Keratinocyte (primary cell): ENCODE measurements around the gene S100A13. TPM values are rescaled to one million over a fixed set of nuclear protein-coding genes. Genes with fewer than 3 reads are reported as not detected.

Source experiments
- DNase-seq: peaks from one replicate; pipeline ENCODE4 v3.0.0-alpha.2; 2011; ENCODE audit warnings: low read depth, missing footprints, low spot score
- FAIRE-seq: peaks from 2 replicates; lab custom pipeline; 2011; peaks lifted over from hg19 to GRCh38; lab: Jason Lieb, UNC
- H2AFZ ChIP-seq: 2 replicates; pipeline ENCODE4 v1.6.0; 2012; ENCODE audit warnings: low read length, control low read depth, inconsistent platforms; ENCODE audit not compliant: control insufficient read depth
- H3K27ac ChIP-seq: 2 replicates; pipeline ENCODE4 v1.5.1; 2011; ENCODE audit warnings: low read length; ENCODE audit not compliant: control insufficient read depth, insufficient read depth
- H3K27me3 ChIP-seq: 3 replicates; pipeline ENCODE4 v1.6.0; 2011; ENCODE audit warnings: low read length; ENCODE audit not compliant: control insufficient read depth, insufficient read depth; ENCODE audit errors: extremely low read depth
- H3K36me3 ChIP-seq, 2 experiments: 2 replicates in 1 of 2; 3 replicates in 1 of 2; pipeline ENCODE4 v1.5.1; 2011; ENCODE audit warnings: low read length in 2 of 2, mild to moderate bottlenecking in 1 of 2; ENCODE audit not compliant: control insufficient read depth in 2 of 2, insufficient read depth in 2 of 2; ENCODE audit errors: extremely low read depth in 1 of 2
- H3K4me1 ChIP-seq: 3 replicates; pipeline ENCODE4 v1.5.1; 2011; ENCODE audit warnings: low read length; ENCODE audit not compliant: control insufficient read depth, insufficient read depth; ENCODE audit errors: extremely low read depth
- H3K4me2 ChIP-seq: 3 replicates; pipeline ENCODE4 v1.6.0; 2011; ENCODE audit warnings: low read depth, low read length; ENCODE audit not compliant: control insufficient read depth, insufficient read depth; ENCODE audit errors: extremely low read depth
- H3K4me3 ChIP-seq, 3 experiments: fragments of 200-600 bp in 1 of 3; sonication (generic) in 1 of 3; 2 replicates in 2 of 3; 3 replicates in 1 of 3; pipeline ENCODE4 v1.5.1; 2011 to 2016; ENCODE audit warnings: low read length in 3 of 3, mild to moderate bottlenecking in 3 of 3, control low read depth in 2 of 3, inconsistent platforms in 1 of 3, low read depth in 1 of 3, mixed read lengths in 1 of 3, mixed run types in 1 of 3, moderate library complexity in 1 of 3; ENCODE audit not compliant: control insufficient read depth in 2 of 3, insufficient read depth in 2 of 3; ENCODE audit errors: extremely low read depth in 1 of 3
- H3K79me2 ChIP-seq: 2 replicates; pipeline ENCODE4 v1.6.0; 2012; ENCODE audit warnings: low read length; ENCODE audit not compliant: control insufficient read depth, insufficient read depth
- H3K9ac ChIP-seq: 3 replicates; pipeline ENCODE4 v1.6.0; 2011; ENCODE audit warnings: low read length; ENCODE audit not compliant: control insufficient read depth, insufficient read depth; ENCODE audit errors: extremely low read depth
- H3K9me1 ChIP-seq: 3 replicates; pipeline ENCODE4 v1.6.0; 2011; ENCODE audit warnings: low read length; ENCODE audit not compliant: control insufficient read depth, insufficient read depth; ENCODE audit errors: extremely low read depth
- H3K9me3 ChIP-seq: 2 replicates; pipeline ENCODE4 v1.5.1; 2012; ENCODE audit warnings: low read depth, low read length; ENCODE audit not compliant: control insufficient read depth
- H4K20me1 ChIP-seq: 3 replicates; pipeline ENCODE4 v1.6.0; 2011; ENCODE audit warnings: low read length; ENCODE audit not compliant: control insufficient read depth, insufficient read depth; ENCODE audit errors: extremely low read depth
- EZH2 ChIP-seq: IDR thresholded peaks from one replicate; pipeline ENCODE4 v1.6.1; 2012; ENCODE audit warnings: inconsistent platforms, mild to moderate bottlenecking, low read length, moderate library complexity
- dilution Hi-C: fragments of 300-500 bp; cut with MboI; formaldehyde crosslinking; loops from one replicate; pipeline ENCODE4 v1.7.0; 2020; ENCODE audit warnings: low sequenced_read_pairs; ENCODE audit not compliant: extremely low pct_ligation_motif_present
- polyA plus RNA-seq, 5 experiments: library from polyadenylated mRNA; depleted of rRNA in 3 of 5; stranded (reverse) in 3 of 5; stranded (forward) in 1 of 5; unstranded in 1 of 5; fragments of >200 nt; gene quantifications; 1 replicate in 1 of 5; 2 replicates in 3 of 5; 3 replicates in 1 of 5; pipeline versions ENCODE4 v1.2.1 to v1.2.3, GENCODE V29; 2011 to 2012; ENCODE audit warnings: missing spikeins in 2 of 5, low read depth in 1 of 5, low replicate concordance in 1 of 5
- TF ChIP-seq, protein P1 (sequence below), 3 experiments: IDR thresholded peaks in 1 of 3; conservative IDR thresholded peaks in 1 of 3; optimal IDR thresholded peaks in 1 of 3; 2 replicates in 2 of 3; 3 replicates in 1 of 3; pipeline versions ENCODE3 to v1.5.1; 2011; ENCODE audit warnings: low read length in 3 of 3, mild to moderate bottlenecking in 3 of 3, moderate library complexity in 2 of 3, control low read depth in 1 of 3, inconsistent platforms in 1 of 3; ENCODE audit not compliant: insufficient read depth in 2 of 3; ENCODE audit errors: extremely low read depth in 1 of 3

The S100A13 gene
- polyA plus RNA-seq, 1 donor (not counting 4 experiments of a cell fraction or from before 2014, with no cell fraction given), result 215 TPM

DNA sequence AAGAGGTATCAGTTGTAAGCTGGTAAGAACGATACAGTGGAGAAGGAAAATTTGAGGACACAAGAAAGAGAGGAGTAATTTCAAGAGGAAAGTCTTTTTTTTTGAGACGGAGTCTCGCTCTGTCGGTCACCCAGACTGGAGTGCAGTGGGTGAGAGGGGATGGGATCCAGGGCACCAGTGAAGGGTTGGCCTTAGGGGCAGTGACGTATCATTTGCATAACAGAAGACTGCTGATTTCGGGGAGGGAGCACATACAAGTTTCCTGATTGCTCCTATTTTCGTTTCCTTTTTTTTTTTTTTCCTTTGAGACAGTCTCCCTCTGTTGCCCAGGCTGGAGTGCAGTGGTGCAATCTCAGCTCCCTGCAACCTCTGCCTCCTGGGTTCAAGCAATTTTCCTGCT is 4.2 kb downstream of the S100A13 start:
- dilution Hi-C loops, result no loop called here
- no peaks in the 10 kb centered on the region for H3K27me3 ChIP-seq
- no peak overlapping the region for H3K4me3 ChIP-seq
- H3K9ac ChIP-seq, result no peak overlapping the region
- H3K9me3 ChIP-seq, result no peaks in the 10 kb centered on the region
- FAIRE-seq (no peak), DNase-seq (no peak)
- H3K27ac ChIP-seq, result no peak overlapping the region
- no peak overlapping the region for H2AFZ ChIP-seq
- no peak overlapping the region for H3K4me2 ChIP-seq
- TF ChIP-seq EZH2, result no peak
- TF ChIP-seq, protein P1, sequence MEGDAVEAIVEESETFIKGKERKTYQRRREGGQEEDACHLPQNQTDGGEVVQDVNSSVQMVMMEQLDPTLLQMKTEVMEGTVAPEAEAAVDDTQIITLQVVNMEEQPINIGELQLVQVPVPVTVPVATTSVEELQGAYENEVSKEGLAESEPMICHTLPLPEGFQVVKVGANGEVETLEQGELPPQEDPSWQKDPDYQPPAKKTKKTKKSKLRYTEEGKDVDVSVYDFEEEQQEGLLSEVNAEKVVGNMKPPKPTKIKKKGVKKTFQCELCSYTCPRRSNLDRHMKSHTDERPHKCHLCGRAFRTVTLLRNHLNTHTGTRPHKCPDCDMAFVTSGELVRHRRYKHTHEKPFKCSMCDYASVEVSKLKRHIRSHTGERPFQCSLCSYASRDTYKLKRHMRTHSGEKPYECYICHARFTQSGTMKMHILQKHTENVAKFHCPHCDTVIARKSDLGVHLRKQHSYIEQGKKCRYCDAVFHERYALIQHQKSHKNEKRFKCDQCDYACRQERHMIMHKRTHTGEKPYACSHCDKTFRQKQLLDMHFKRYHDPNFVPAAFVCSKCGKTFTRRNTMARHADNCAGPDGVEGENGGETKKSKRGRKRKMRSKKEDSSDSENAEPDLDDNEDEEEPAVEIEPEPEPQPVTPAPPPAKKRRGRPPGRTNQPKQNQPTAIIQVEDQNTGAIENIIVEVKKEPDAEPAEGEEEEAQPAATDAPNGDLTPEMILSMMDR (optimal IDR thresholded peaks at IDR 0.05 in 1 of 3, IDR thresholded peaks at IDR 0.05 in 1 of 3, conservative IDR thresholded peaks at IDR 0.05 in 1 of 3; ENCODE audit: extremely low read depth in 1 of 3, insufficient read depth in 2 of 3, low read length in 3 of 3), result no peak
- H4K20me1 ChIP-seq, result no peaks in the 10 kb centered on the region
- H3K36me3 ChIP-seq, result peaks cover 13 to 28% of the 10 kb centered on the region in 2 experiments
- H3K79me2 ChIP-seq, result peaks cover 17% of the 10 kb centered on the region
- peaks cover 6% of the 10 kb centered on the region for H3K9me1 ChIP-seq
- peaks cover 19% of the 10 kb centered on the region for H3K4me1 ChIP-seq

DNA sequence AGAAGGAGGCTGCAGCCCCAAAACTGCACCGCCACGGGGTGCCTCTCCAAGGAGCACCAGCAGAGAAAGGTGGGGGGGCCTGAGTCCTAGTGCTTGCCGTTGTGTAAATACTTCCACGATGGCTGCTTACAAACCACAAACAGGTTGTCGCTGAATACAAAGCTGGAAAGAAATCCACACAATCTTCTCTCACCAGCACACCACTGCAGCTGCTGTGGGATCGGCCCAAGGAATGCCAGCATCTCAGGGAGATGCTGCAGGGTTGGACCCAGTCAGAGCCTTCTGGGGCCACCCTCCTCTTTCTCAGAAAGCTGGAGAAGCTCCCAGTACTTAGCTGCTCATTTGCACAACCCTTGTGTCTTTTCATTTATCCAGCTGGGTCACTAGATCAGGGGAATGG is 8.1 kb downstream of the S100A13 start:
- H3K4me3 ChIP-seq, result no peak overlapping the region
- H3K79me2 ChIP-seq, result peaks cover 20% of the 10 kb centered on the region
- H3K9ac ChIP-seq, result no peak overlapping the region
- FAIRE-seq, result no peak
- no peaks in the 10 kb centered on the region for H3K9me3 ChIP-seq
- H3K36me3 ChIP-seq, result peaks cover 14 to 30% of the 10 kb centered on the region in 2 experiments
- no peak overlapping the region for H3K4me2 ChIP-seq
- no peaks in the 10 kb centered on the region for H4K20me1 ChIP-seq
- H3K4me1 ChIP-seq, result peaks cover 23% of the 10 kb centered on the region
- TF ChIP-seq, protein P1 (optimal IDR thresholded peaks at IDR 0.05 in 1 of 3, IDR thresholded peaks at IDR 0.05 in 1 of 3, conservative IDR thresholded peaks at IDR 0.05 in 1 of 3; ENCODE audit: extremely low read depth in 1 of 3, insufficient read depth in 2 of 3, low read length in 3 of 3), result no peak
- TF ChIP-seq EZH2, result no peak
- H3K27me3 ChIP-seq, result no peaks in the 10 kb centered on the region
- DNase-seq, result no peak
- dilution Hi-C loops, result no loop called here
- no peak overlapping the region for H3K27ac ChIP-seq
- H3K9me1 ChIP-seq, result no peaks in the 10 kb centered on the region
- no peak overlapping the region for H2AFZ ChIP-seq
